Hippocampal formation (tissue), 2 donors: ENCODE measurements around the gene L1TD1.
"Not testable (repeated sequence)": the region's sequence is repeated elsewhere in the genome, so short reads cannot be mapped to it uniquely, and the experiment has no call there.

Experiments used
- DNase-seq, 2 donors: peaks; one replicate each; lab custom pipeline; 2025; lab: John Stamatoyannopoulos, UW

Gene L1TD1

GRCh38 chr1:62198069-62198780 lies 3.6 kb downstream of the L1TD1 start:
- no peak for DNase-seq

GRCh38 chr1:62198781-62199125 lies 4.1 kb downstream of the L1TD1 start:
- DNase-seq, result no peak

GRCh38 chr1:62207187-62207586 lies 12.5 kb downstream of the L1TD1 start:
- no peak for DNase-seq

GRCh38 chr1:62208087-62208486 lies 13.4 kb downstream of the L1TD1 start:
- no peak for DNase-seq

DNA sequence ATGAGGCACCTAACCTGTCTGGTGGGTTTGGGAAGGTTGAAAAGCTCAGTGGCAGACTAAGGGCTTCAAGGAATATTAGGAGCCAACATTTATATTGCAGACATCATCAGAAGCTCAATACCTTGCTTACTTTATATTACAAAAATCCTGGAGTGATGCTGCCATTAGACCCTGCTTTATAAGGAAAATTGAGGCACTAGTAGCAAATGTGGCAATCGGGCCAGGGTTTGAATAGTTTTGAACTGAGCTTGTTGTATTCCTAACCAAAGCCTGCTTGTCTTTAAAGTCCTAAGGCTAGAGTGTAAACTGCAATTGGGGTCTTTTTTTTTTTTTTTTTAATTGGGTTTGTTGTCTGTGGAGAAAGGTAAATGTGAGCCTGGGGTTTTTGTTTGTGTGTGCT lies 14.3 kb downstream of the L1TD1 start:
- no peak for DNase-seq

DNA sequence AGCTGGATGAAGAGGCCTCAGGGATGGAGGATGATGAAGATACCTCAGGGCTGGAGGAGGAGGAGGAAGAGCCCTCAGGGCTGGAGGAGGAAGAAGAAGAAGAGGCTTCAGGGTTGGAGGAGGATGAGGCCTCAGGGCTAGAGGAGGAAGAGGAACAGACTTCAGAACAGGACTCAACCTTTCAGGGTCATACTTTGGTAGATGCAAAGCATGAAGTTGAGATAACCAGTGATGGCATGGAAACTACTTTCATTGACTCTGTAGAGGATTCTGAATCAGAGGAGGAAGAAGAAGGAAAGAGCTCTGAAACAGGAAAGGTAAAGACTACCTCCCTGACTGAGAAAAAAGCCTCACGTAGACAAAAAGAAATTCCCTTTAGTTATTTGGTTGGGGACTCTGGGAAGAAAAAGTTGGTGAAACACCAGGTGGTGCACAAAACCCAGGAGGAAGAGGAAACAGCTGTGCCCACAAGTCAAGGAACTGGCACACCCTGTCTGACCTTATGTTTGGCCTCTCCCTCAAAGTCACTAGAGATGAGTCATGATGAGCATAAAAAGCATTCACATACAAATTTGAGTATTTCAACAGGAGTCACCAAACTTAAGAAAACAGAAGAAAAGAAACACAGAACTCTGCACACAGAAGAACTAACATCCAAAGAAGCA lies 15.4 kb downstream of the L1TD1 start:
- no peak for DNase-seq

DNA sequence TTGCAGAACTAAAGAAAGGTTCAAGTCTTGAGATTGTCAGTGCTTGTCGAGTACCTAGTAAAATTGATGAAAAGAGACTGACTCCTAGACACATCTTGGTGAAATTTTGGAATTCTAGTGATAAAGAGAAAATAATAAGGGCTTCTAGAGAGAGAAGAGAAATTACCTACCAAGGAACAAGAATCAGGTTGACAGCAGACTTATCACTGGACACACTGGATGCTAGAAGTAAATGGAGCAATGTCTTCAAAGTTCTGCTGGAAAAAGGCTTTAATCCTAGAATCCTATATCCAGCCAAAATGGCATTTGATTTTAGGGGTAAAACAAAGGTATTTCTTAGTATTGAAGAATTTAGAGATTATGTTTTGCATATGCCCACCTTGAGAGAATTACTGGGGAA lies 16.3 kb downstream of the L1TD1 start:
- no peak for DNase-seq

- DNase-seq, result no peak
Observed at GRCh38 chr1:62212411-62212810, 17.8 kb downstream of the L1TD1 start.

DNA sequence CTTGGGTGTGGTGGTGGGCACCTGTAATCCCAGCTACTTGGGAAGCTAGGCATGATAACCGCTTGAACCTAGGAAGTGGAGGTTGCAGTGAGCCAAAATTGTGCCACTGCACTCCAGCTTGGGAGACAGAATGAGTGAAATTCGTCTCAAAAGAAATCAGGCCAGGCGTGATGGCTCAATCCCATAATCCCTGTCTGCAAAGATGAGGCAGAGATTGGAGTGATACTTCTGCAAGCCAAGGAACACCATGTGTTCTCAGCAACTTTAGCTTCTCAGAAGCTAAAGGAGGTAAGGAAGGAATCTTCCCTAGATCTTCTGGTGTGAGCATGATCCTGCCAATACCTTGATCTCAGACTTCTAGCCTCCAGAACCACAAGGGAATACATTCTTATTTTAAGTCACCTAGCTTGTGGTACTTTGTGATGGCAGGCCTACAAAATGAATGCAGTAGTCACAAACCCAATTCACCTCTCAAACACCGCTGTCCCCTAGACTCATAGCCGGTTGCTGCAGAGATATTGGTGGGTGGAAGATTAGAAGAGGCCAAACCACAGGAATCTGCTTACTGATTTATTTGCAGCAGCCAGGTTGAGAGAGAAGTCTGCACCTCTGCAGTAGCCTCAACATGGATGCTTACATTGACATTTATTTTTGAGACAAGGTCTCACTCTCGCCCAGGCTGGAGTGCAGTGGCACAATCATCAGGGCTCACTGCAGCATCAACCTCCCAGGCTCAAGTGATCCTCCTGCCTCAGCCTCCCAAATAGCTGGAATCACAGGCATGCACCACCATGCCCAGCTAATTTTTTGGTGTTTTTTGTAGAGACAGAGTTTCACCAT lies 18.6 kb downstream of the L1TD1 start:
- DNase-seq, result no peak

DNA sequence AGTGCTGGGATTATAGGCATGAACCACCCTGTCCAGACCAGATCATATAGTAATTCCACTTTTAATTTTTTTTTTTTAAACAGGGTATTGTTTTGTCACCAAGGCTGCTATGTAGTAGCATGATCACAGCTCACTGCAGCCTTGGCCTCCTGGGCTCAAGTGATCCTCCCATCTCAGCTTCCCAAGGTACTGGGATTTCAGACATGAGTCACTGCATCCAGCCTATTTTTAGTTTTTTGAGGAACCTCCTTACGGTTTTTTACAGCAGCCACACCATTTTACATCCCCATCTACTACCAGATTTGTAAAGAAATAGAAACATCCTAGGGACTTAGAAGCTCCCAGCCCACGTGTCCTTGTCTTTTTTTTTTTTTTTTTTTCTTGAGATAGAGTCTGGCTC lies 24.0 kb downstream of the L1TD1 start:
- no peak for DNase-seq

GRCh38 chr1:62220456-62220855 lies 25.8 kb downstream of the L1TD1 start:
- DNase-seq, result not testable (repeated sequence)

DNA sequence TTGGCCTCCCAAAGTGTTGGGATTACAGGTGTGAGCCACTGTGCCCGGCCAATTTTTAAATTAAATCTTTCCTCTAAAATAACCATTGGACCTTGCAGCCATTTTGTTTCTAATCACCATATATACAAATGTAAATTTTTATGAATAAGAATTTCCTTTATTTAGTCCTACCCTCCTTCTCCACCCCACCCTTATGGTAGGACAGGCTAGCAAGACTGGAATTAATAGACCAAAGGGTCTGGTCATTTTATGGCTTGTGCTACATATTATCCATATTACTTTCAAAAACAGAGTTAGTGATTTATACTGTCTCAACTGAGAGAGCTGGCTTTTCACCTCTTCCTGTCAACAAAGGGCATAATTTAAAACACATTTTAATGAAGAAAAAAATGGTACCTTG lies 26.5 kb downstream of the L1TD1 start:
- no peak for DNase-seq

GRCh38 chr1:62222321-62222720 lies 27.7 kb downstream of the L1TD1 start:
- DNase-seq, result no peak

- DNase-seq, result no peak
Observed at GRCh38 chr1:62224182-62224581, 29.5 kb downstream of the L1TD1 start.

GRCh38 chr1:62227496-62227895 lies 32.8 kb downstream of the L1TD1 start:
- DNase-seq, result no peak

- no peak for DNase-seq
Observed at GRCh38 chr1:62228136-62228882, 33.7 kb downstream of the L1TD1 start.

DNA sequence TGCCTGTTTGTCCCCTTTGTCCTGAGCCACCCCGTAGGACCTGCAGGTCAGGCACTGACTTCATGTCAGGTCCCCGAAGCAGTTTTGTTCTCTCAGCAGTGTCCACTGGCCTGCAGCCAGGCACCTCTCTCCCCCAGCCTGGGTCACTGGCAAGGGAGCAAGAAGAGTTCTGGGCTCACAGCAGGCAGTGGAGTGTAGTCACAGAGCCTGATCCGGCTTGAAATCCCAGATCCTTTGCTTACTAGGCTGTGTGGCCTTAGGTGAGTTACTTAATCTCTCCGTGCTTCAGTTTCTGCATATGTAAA lies 34.2 kb downstream of the L1TD1 start:
- DNase-seq, result no peak

DNA sequence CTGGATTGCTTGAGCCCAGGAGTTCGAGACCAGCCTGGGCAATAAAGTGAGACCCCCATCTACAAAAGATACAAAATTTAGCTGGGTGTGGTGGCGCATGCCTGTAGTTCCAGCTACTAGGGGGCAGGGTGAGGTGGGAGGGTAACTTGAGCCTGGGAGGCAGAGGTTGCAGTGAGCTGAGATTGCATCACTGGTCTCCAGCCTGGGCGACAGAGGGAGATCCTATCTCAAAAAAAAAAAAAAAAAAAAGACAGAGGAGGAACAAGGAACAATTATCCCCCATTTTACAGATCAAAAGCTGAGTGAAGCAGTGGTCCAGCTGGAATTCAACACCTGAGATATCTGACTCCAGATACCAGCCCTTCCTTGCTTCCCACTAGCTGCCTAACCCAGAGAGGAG lies 34.8 kb downstream of the L1TD1 start:
- DNase-seq, result no peak

GRCh38 chr1:62229932-62230331 lies 35.3 kb downstream of the L1TD1 start:
- no peak for DNase-seq

DNA sequence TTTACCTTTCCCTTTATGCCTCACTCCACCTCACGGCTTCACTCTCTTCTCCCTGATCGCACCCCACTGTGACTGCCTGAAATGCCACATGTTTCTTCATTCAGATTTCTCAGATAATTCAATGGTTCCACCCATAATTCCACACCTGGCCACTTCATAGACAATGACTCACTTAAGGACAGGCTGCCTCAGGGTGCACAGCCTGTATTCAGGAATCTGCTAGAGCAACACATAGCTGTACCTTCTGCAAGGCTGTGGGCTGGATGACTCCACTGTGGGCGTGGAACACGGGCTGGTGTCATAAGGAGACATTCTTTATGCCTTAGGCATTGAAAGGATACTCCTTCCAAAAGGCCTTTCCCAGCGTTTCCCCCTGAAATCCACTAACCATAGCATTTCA lies 36.1 kb downstream of the L1TD1 start:
- no peak for DNase-seq

DNA sequence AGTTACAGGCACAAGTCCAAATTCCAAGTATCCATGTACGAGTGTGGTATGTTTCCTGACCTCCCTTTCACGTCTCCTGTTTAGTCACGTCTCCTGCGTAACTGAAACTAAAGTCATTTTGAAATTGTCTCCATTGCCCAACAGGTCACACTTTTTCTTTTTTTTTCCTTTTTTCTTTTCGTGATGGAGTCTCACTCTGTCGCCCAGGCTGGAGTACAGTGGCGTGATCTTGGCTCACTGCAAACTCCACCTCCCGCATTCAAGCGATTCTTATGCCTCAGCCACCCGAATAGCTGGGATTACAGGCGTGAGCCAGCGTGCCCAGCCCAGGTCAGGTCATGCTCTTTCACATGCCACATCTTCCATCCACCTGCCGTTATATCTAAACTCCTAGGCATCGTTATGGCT lies 38.2 kb downstream of the L1TD1 start:
- no peak for DNase-seq

DNA sequence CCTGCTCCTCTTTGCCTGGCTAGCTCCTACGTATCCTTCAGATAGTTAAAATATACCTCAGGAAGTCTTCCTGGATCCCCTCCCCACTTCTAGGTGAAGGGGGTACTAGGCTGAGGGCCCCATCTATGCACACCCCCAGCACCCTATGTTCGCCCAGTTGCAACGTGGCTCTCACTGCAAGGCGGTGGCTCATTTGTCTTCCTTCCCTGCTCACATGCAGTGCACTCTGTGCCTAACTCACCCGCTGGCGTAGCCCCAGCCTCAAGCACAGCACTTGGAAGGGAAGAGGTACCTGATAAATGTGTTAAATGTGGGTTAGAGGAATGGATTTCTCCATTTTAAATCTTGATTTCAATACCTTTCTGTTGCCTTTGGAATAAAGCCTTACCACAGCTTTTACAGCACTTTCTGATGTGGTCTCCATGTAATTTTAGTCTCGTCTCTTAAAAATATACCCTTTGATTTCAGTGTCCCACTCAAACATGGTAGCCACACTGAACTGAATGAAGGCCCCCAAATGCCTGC lies 39.3 kb downstream of the L1TD1 start:
- DNase-seq, result no peak
